NB4 (cell line): ENCODE data around the gene NPAS3.

ENCODE experiments used
- CTCF ChIP-seq: IDR thresholded peaks from one replicate; pipeline ENCODE4 v1.5.1; 2012; ENCODE audit warnings: low read depth, low read length
- MAX ChIP-seq: IDR thresholded peaks from 2 replicates; pipeline ENCODE4 v1.6.1; 2011; ENCODE audit warnings: low read depth, low read length
- MYC ChIP-seq: IDR thresholded peaks from 2 replicates; pipeline ENCODE4 v1.6.1; 2011; ENCODE audit warnings: low read depth, low read length
- POLR2A ChIP-seq: IDR thresholded peaks from 2 replicates; pipeline ENCODE4 v1.6.1; 2011; ENCODE audit warnings: mild to moderate bottlenecking; ENCODE audit not compliant: insufficient read length; ENCODE audit errors: extremely low read depth

GRCh38 chr14:33548606-33549005 is 609.9 kb downstream of the NPAS3 start:
- no peak for TF ChIP-seq MAX
- TF ChIP-seq CTCF: no peak
- TF ChIP-seq POLR2A: no peak
- no peak for TF ChIP-seq MYC
